Endothelial cell of umbilical vein (primary cell): ENCODE results near the gene PRPS1. TPM values are rescaled to one million over a fixed set of nuclear protein-coding genes. Genes with fewer than 3 reads are reported as not detected.

Experiments used
- BruUV-seq: library from RNA; stranded (reverse); fragments of 400-500 nt; replicated peaks from 2 replicates; lab custom pipeline; 2021; lab: Mats Ljungman, UMichigan
- CTCF ChIA-PET: fragments of 300-600, 350-600 bp; sonication (Branson Sonifier 250); formaldehyde crosslinking; loops from one replicate; lab custom pipeline; 2021; ENCODE audit warnings: antibody characterized with exemption, inconsistent platforms; lab: Charles Lee
- POLR2A ChIA-PET: fragments of 300-600, 350-600 bp; sonication (Branson Sonifier 250); formaldehyde crosslinking; loops from one replicate; lab custom pipeline; 2021; ENCODE audit warnings: antibody characterized with exemption, inconsistent platforms; lab: Charles Lee
- DNase-seq: peaks from one replicate; pipeline ENCODE4 v3.0.0-alpha.2; 2011; ENCODE audit warnings: low read depth, low spot score
- FAIRE-seq: peaks from 2 replicates; lab custom pipeline; 2011; peaks lifted over from hg19 to GRCh38; lab: Jason Lieb, UNC
- H2AFZ ChIP-seq: 2 replicates; pipeline ENCODE4 v1.6.0; 2012; ENCODE audit warnings: low read depth, low read length, control low read depth, inconsistent platforms
- H3K27ac ChIP-seq: 2 replicates; pipeline ENCODE4 v1.5.1; 2011; ENCODE audit warnings: low read depth, mild to moderate bottlenecking, control low read depth, low read length, moderate library complexity; ENCODE audit not compliant: insufficient read depth
- H3K27me3 ChIP-seq, 2 experiments: 2 replicates each; pipeline versions ENCODE4 v1.6.0 to v1.6.1; 2011; ENCODE audit warnings: low read length in 2 of 2, mixed read lengths in 1 of 2; ENCODE audit not compliant: control insufficient read depth in 2 of 2, insufficient read depth in 2 of 2
- H3K36me3 ChIP-seq, 2 experiments: 2 replicates in 1 of 2; 3 replicates in 1 of 2; pipeline ENCODE4 v1.5.1; 2011; ENCODE audit warnings: low read length in 2 of 2, mild to moderate bottlenecking in 1 of 2, moderate library complexity in 1 of 2; ENCODE audit not compliant: control insufficient read depth in 2 of 2, insufficient read depth in 2 of 2; ENCODE audit errors: extremely low read depth in 1 of 2
- H3K4me1 ChIP-seq: 3 replicates; pipeline ENCODE4 v1.5.1; 2011; ENCODE audit warnings: mild to moderate bottlenecking, low read length; ENCODE audit not compliant: control insufficient read depth, insufficient read depth; ENCODE audit errors: extremely low read depth
- H3K4me2 ChIP-seq: 2 replicates; pipeline ENCODE4 v1.6.1; 2011; ENCODE audit warnings: low read length, control low read depth, mixed read lengths; ENCODE audit not compliant: insufficient read depth
- H3K4me3 ChIP-seq, 3 experiments: fragments of 200-600 bp in 1 of 3; sonication (generic), shearing (Covaris generic) in 1 of 3; replicated peaks in 1 of 3; 2 replicates each; pipeline ENCODE4 v1.5.1; 2011 to 2016; ENCODE audit warnings: control low read depth in 3 of 3, low read length in 3 of 3, mild to moderate bottlenecking in 2 of 3, inconsistent platforms in 1 of 3, low read depth in 1 of 3, moderate library complexity in 1 of 3; ENCODE audit not compliant: insufficient read depth in 1 of 3
- H3K79me2 ChIP-seq: 2 replicates; pipeline ENCODE4 v1.6.0; 2012; ENCODE audit warnings: low read length, inconsistent platforms; ENCODE audit not compliant: control insufficient read depth, insufficient read depth
- H3K9ac ChIP-seq: replicated peaks from 2 replicates; pipeline ENCODE3; 2011; ENCODE audit warnings: low read length, control low read depth; ENCODE audit not compliant: insufficient read depth; ENCODE audit errors: extremely low read depth
- H3K9me1 ChIP-seq: replicated peaks from 3 replicates; pipeline ENCODE4 v1.6.0; 2011; ENCODE audit warnings: mild to moderate bottlenecking, low read length; ENCODE audit not compliant: control insufficient read depth, insufficient read depth; ENCODE audit errors: extremely low read depth
- H3K9me3 ChIP-seq: replicated peaks from 2 replicates; pipeline ENCODE4 v1.5.1; 2012; ENCODE audit warnings: low read length, inconsistent platforms; ENCODE audit not compliant: control insufficient read depth, insufficient read depth
- H4K20me1 ChIP-seq: replicated peaks from 2 replicates; pipeline ENCODE3; 2011; ENCODE audit warnings: mild to moderate bottlenecking, low read length; ENCODE audit not compliant: control insufficient read depth, insufficient read depth; ENCODE audit errors: extremely low read depth
- CTCF ChIP-seq, 2 donors: IDR thresholded peaks; 1 replicate in 1 of 2; 2 replicates in 1 of 2; pipeline ENCODE4 v1.5.1; 2011; ENCODE audit warnings: low read length in 2 of 2, mild to moderate bottlenecking in 2 of 2, moderate library complexity in 2 of 2, control low read depth in 1 of 2, inconsistent platforms in 1 of 2, low read depth in 1 of 2; ENCODE audit not compliant: insufficient read depth in 1 of 2; ENCODE audit errors: extremely low read depth in 1 of 2
- EZH2 ChIP-seq: IDR thresholded peaks from 2 replicates; pipeline ENCODE4 v1.6.1; 2012; ENCODE audit warnings: borderline replicate concordance, low read depth, mild to moderate bottlenecking, moderate library complexity, low read length, inconsistent platforms; ENCODE audit not compliant: severe bottlenecking
- FOS ChIP-seq: IDR thresholded peaks from 2 replicates; pipeline ENCODE4 v1.6.1; 2011; ENCODE audit warnings: mild to moderate bottlenecking, low read length, moderate library complexity, borderline replicate concordance; ENCODE audit not compliant: insufficient read depth
- GATA2 ChIP-seq: IDR thresholded peaks from 2 replicates; pipeline ENCODE4 v1.7.0; 2011; ENCODE audit warnings: low read depth, mild to moderate bottlenecking, moderate library complexity, mixed read lengths, low read length; ENCODE audit not compliant: insufficient read length, insufficient read depth
- JUN ChIP-seq: IDR thresholded peaks from 2 replicates; pipeline ENCODE4 v1.6.1; 2011; ENCODE audit warnings: borderline replicate concordance, low read depth; ENCODE audit not compliant: insufficient read length, insufficient read depth
- MAX ChIP-seq: IDR thresholded peaks from 2 replicates; pipeline ENCODE4 v1.6.1; 2011; ENCODE audit not compliant: insufficient read depth, insufficient read length
- MYC ChIP-seq: IDR thresholded peaks from one replicate; pipeline ENCODE4 v1.6.1; 2011; ENCODE audit warnings: mild to moderate bottlenecking, low read depth, low read length
- POLR2A ChIP-seq: IDR thresholded peaks from 2 replicates; pipeline ENCODE4 v1.6.1; 2012; ENCODE audit warnings: low read depth, mild to moderate bottlenecking, control low read depth, low read length
- POLR2AphosphoS5 ChIP-seq: IDR thresholded peaks from 2 replicates; pipeline ENCODE4 v1.6.1; 2012; ENCODE audit warnings: low read depth, mild to moderate bottlenecking, control low read depth, low read length, moderate library complexity; ENCODE audit not compliant: insufficient read depth
- dilution Hi-C: fragments of 300-500 bp; cut with MboI; formaldehyde crosslinking; loops from one replicate; pipeline ENCODE4 v1.15.0; 2019; ENCODE audit warnings: low sequenced_read_pairs; ENCODE audit not compliant: extremely low pct_ligation_motif_present
- intact Hi-C: fragments of 100-400 bp; cut with micrococcal nuclease; formaldehyde crosslinking; loops from one replicate; pipeline ENCODE4 v1.10.0; 2022
- polyA plus RNA-seq, 4 experiments: library from polyadenylated mRNA; depleted of rRNA in 3 of 4; stranded (reverse) in 3 of 4; unstranded in 1 of 4; fragments of >200 nt; gene quantifications; 2 replicates each; pipeline versions ENCODE4 v1.2.1 to v1.2.3, GENCODE V29; 2011 to 2012; ENCODE audit warnings: missing spikeins in 1 of 4
- total RNA-seq: library from RNA; stranded (reverse); gene quantifications from 2 replicates; pipeline ENCODE4 v1.2.3, GENCODE V29; 2021

PRPS1 gene
- total and polyA plus RNA-seq, 2 donors (not counting 3 experiments of a cell fraction or from before 2014, with no cell fraction given): 30.9 to 36.8 TPM

GRCh38 chrX:107602694-107603239, 25.5 kb upstream of the PRPS1 start:
- H2AFZ ChIP-seq: no peak overlapping the region
- DNase-seq: no peak
- H3K9ac ChIP-seq: no peak overlapping the region
- no peaks in the 10 kb centered on the region for H3K9me3 ChIP-seq
- H3K4me1 ChIP-seq: no peaks in the 10 kb centered on the region
- POLR2A ChIA-PET: no interaction called here
- CTCF ChIA-PET: no interaction called here
- no peak overlapping the region for H3K4me2 ChIP-seq
- intact Hi-C loops: no loop called here
- H3K79me2 ChIP-seq: no peaks in the 10 kb centered on the region
- dilution Hi-C loops: no loop called here
- no peak for FAIRE-seq
- no peaks in the 10 kb centered on the region for H3K9me1 ChIP-seq
- TF ChIP-seq GATA2 (no peak), CTCF (IDR thresholded peaks at IDR 0.05; ENCODE audit: extremely low read depth in 1 of 2, insufficient read depth in 1 of 2, low read depth in 1 of 2, low read length in 2 of 2) (no peak), MAX (no peak), POLR2AphosphoS5 (no peak), POLR2A (no peak), JUN (no peak), FOS (no peak), EZH2 (no peak), MYC (no peak)
- no peaks in the 10 kb centered on the region for H3K27me3 ChIP-seq
- H3K4me3 ChIP-seq: no peak overlapping the region
- H3K36me3 ChIP-seq: no peaks in the 10 kb centered on the region
- BruUV-seq: no TSS peak
- no peaks in the 10 kb centered on the region for H4K20me1 ChIP-seq
- H3K27ac ChIP-seq: no peak overlapping the region
